ENCODE results near the gene ZNF628. TPM values are rescaled to one million over a fixed set of nuclear protein-coding genes. Genes with fewer than 3 reads are reported as not detected.

The ZNF628 gene
- total and polyA plus RNA-seq, 2 of the 8 experiments (the other 6 are each of a cell fraction or from before 2014, with no cell fraction given): 1.7 to 10.8 TPM

GRCh38 chr19:55444646-55445045 lies 31.8 kb upstream of the ZNF628 start:
- WGBS, 2 experiments (ENCODE audit: extremely low coverage in 1 of 2, insufficient coverage in 1 of 2, insufficient read length in 1 of 2, insufficient replicate concordance in 2 of 2, low coverage in 1 of 2, low lambda C conversion rate in 2 of 2, missing lambda C conversion rate in 1 of 2): 62% methylated on average over 11 of the region's 11 CpGs; no CpG with 5 or more reads in 1 of the 2 experiments
- no peak overlapping the region for H3K18ac ChIP-seq (ENCODE audit: extremely low read depth, low read length)
- no peak overlapping the region for H4K8ac ChIP-seq (ENCODE audit: extremely low read depth, insufficient read depth, low read length)
- H4K91ac ChIP-seq (replicated peaks; ENCODE audit: insufficient read length, low read length): no peak overlapping the region
- H3K27ac ChIP-seq (ENCODE audit: low read depth, low read length): no peak overlapping the region
- H3K27me3 ChIP-seq (replicated peaks in 1 of 4; ENCODE audit: control insufficient read depth in 3 of 4, extremely low read depth in 1 of 4, insufficient read depth in 3 of 4, low read length in 3 of 4): peaks cover 52 to 96% (median 89%) of the 10 kb centered on the region in 4 experiments
- no peak overlapping the region for H3K9ac ChIP-seq (replicated peaks in 1 of 4; ENCODE audit: extremely low read depth in 1 of 4, low read depth in 3 of 4, low read length in 3 of 4)
- no peaks in the 10 kb centered on the region for H3K9me3 ChIP-seq (ENCODE audit: insufficient read depth in 2 of 2, low read depth in 1 of 2, low read length in 1 of 2)
- no peaks in the 10 kb centered on the region for H3K79me2 ChIP-seq (ENCODE audit: control insufficient read depth in 1 of 2, insufficient read depth in 2 of 2, low read length in 2 of 2)
- no peak overlapping the region for H3K4ac ChIP-seq (replicated peaks; ENCODE audit: insufficient read length, low read depth, low read length)
- no peak overlapping the region for H3K4me3 ChIP-seq (ENCODE audit: extremely low read depth in 1 of 4, insufficient read depth in 2 of 4, low read depth in 3 of 4, low read length in 4 of 4)
- CTCF ChIA-PET (ENCODE audit: partially characterized antibody): interaction anchor here (0.6 to 2.5 kb wide), 6 partner anchors 9 to 304 kb away, joined by 3 to 13 read pairs (median 4); partner anchors contain the start of gene FIZ1
- H3K4me2 ChIP-seq (ENCODE audit: insufficient read depth in 1 of 2, low read depth in 2 of 2, low read length in 2 of 2): no peak overlapping the region
- FAIRE-seq: no peak
- peaks cover 6 to 15% (median 9%) of the 10 kb centered on the region in 4 experiments; a peak in 6 of 7 replicates for H3K4me1 ChIP-seq (replicated peaks in 1 of 4; ENCODE audit: control insufficient read depth in 3 of 4, insufficient read depth in 4 of 4, low read length in 3 of 4)
- H3K23ac ChIP-seq (ENCODE audit: insufficient read length): no peak overlapping the region
- DNase-seq (ENCODE audit: low read depth in 1 of 2, low spot score in 2 of 2): no peak
- no peak overlapping the region for H2BK20ac ChIP-seq (ENCODE audit: low read length)
- no peak overlapping the region for H2BK12ac ChIP-seq (ENCODE audit: low read depth, low read length)
- no peak overlapping the region for H2AFZ ChIP-seq (ENCODE audit: low read length)
- H3K79me1 ChIP-seq (ENCODE audit: low read depth, low read length): no peaks in the 10 kb centered on the region
- no peak overlapping the region for H2BK5ac ChIP-seq (ENCODE audit: low read depth, low read length)
- H3K23me2 ChIP-seq (ENCODE audit: low read depth, low read length): peaks cover 28% of the 10 kb centered on the region; the same call in 1 of the 2 replicates
- no peak overlapping the region for H3K14ac ChIP-seq (ENCODE audit: insufficient read length)
- POLR2A ChIA-PET (ENCODE audit: partially characterized antibody): interaction anchor here (0.9 to 4.4 kb wide), 6 partner anchors 9 to 185 kb away, joined by 3 to 21 read pairs (median 4); partner anchors contain the start of gene UBE2S
- H4K20me1 ChIP-seq (replicated peaks in 1 of 2; ENCODE audit: control insufficient read depth in 1 of 2, insufficient read depth in 2 of 2, low read length in 2 of 2): peaks cover 3 to 16% of the 10 kb centered on the region in 2 experiments
- H2BK120ac ChIP-seq (replicated peaks; ENCODE audit: low read depth, low read length): no peak overlapping the region
- H3K36me3 ChIP-seq (ENCODE audit: control insufficient read depth in 2 of 4, insufficient read depth in 4 of 4, low read length in 3 of 4): no peaks in the 10 kb centered on the region
- H3K56ac ChIP-seq (replicated peaks; ENCODE audit: insufficient read length, low read depth, low read length): no peak overlapping the region
- H2BK15ac ChIP-seq (ENCODE audit: low read length): no peak overlapping the region
- no peak overlapping the region for H2AK5ac ChIP-seq (ENCODE audit: low read depth, low read length)
- H4K5ac ChIP-seq (ENCODE audit: insufficient read length, low read depth, low read length): no peak overlapping the region
- TF ChIP-seq BCL11A (IDR thresholded peaks at IDR 0.05; ENCODE audit: low read depth in 2 of 2, low read length in 2 of 2): no peak
- TF ChIP-seq ZNF274 (IDR thresholded peaks at IDR 0.05; ENCODE audit: borderline replicate concordance, extremely low read depth, low read length): no peak
- no peak for TF ChIP-seq CEBPB (IDR thresholded peaks at IDR 0.05; ENCODE audit: low read depth, low read length)
- TF ChIP-seq CBX5 (IDR thresholded peaks at IDR 0.05; ENCODE audit: low read depth, low read length): no peak
- no peak for TF ChIP-seq KDM4A (IDR thresholded peaks at IDR 0.05; ENCODE audit: low read depth, low read length, severe bottlenecking)
- no peak for TF ChIP-seq TAF7 (optimal IDR thresholded peaks at IDR 0.05; ENCODE audit: borderline replicate concordance, low read depth, low read length)
- no peak for TF ChIP-seq YY1 (IDR thresholded peaks at IDR 0.05; ENCODE audit: low read depth, low read length)
- no peak for TF ChIP-seq FOSL1 (IDR thresholded peaks at IDR 0.05; ENCODE audit: insufficient read depth, low read depth, low read length)
- no peak for TF ChIP-seq MAX (IDR thresholded peaks at IDR 0.05)
- TF ChIP-seq SRF (IDR thresholded peaks at IDR 0.05; ENCODE audit: low read depth, low read length): no peak
- TF ChIP-seq CBX8 (IDR thresholded peaks at IDR 0.05; ENCODE audit: borderline replicate concordance, low read depth, low read length): no peak
- no peak for TF ChIP-seq RXRA (IDR thresholded peaks at IDR 0.05; ENCODE audit: insufficient read depth, low read depth, low read length)
- TF ChIP-seq POLR2AphosphoS5 (IDR thresholded peaks at IDR 0.05; ENCODE audit: low read depth, low read length): no peak
- no peak for TF ChIP-seq PHF8 (conservative IDR thresholded peaks at IDR 0.05; ENCODE audit: low read depth, low read length)
